ENCODE results near the gene CP. TPM values are rescaled to one million over a fixed set of nuclear protein-coding genes. Genes with fewer than 3 reads are reported as not detected.
A peak's percentile ranks its signal among the peaks of the same experiment; 100 is the strongest.

Gene CP
- total and polyA plus RNA-seq, 2 of the 13 experiments (the other 11 are each of a cell fraction or from before 2014, with no cell fraction given): 42.6 to 789 TPM

- TF ChIP-seq, protein P1, sequence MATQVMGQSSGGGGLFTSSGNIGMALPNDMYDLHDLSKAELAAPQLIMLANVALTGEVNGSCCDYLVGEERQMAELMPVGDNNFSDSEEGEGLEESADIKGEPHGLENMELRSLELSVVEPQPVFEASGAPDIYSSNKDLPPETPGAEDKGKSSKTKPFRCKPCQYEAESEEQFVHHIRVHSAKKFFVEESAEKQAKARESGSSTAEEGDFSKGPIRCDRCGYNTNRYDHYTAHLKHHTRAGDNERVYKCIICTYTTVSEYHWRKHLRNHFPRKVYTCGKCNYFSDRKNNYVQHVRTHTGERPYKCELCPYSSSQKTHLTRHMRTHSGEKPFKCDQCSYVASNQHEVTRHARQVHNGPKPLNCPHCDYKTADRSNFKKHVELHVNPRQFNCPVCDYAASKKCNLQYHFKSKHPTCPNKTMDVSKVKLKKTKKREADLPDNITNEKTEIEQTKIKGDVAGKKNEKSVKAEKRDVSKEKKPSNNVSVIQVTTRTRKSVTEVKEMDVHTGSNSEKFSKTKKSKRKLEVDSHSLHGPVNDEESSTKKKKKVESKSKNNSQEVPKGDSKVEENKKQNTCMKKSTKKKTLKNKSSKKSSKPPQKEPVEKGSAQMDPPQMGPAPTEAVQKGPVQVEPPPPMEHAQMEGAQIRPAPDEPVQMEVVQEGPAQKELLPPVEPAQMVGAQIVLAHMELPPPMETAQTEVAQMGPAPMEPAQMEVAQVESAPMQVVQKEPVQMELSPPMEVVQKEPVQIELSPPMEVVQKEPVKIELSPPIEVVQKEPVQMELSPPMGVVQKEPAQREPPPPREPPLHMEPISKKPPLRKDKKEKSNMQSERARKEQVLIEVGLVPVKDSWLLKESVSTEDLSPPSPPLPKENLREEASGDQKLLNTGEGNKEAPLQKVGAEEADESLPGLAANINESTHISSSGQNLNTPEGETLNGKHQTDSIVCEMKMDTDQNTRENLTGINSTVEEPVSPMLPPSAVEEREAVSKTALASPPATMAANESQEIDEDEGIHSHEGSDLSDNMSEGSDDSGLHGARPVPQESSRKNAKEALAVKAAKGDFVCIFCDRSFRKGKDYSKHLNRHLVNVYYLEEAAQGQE (IDR thresholded peaks at IDR 0.05; ENCODE audit: borderline replicate concordance in 1 of 2, low read depth in 1 of 2, low read length in 2 of 2): 0 out of 4 replicates have a peak, but pooled peaks of 1 of the 2 experiments have one; percentile 12
- TF ChIP-seq, protein P2, sequence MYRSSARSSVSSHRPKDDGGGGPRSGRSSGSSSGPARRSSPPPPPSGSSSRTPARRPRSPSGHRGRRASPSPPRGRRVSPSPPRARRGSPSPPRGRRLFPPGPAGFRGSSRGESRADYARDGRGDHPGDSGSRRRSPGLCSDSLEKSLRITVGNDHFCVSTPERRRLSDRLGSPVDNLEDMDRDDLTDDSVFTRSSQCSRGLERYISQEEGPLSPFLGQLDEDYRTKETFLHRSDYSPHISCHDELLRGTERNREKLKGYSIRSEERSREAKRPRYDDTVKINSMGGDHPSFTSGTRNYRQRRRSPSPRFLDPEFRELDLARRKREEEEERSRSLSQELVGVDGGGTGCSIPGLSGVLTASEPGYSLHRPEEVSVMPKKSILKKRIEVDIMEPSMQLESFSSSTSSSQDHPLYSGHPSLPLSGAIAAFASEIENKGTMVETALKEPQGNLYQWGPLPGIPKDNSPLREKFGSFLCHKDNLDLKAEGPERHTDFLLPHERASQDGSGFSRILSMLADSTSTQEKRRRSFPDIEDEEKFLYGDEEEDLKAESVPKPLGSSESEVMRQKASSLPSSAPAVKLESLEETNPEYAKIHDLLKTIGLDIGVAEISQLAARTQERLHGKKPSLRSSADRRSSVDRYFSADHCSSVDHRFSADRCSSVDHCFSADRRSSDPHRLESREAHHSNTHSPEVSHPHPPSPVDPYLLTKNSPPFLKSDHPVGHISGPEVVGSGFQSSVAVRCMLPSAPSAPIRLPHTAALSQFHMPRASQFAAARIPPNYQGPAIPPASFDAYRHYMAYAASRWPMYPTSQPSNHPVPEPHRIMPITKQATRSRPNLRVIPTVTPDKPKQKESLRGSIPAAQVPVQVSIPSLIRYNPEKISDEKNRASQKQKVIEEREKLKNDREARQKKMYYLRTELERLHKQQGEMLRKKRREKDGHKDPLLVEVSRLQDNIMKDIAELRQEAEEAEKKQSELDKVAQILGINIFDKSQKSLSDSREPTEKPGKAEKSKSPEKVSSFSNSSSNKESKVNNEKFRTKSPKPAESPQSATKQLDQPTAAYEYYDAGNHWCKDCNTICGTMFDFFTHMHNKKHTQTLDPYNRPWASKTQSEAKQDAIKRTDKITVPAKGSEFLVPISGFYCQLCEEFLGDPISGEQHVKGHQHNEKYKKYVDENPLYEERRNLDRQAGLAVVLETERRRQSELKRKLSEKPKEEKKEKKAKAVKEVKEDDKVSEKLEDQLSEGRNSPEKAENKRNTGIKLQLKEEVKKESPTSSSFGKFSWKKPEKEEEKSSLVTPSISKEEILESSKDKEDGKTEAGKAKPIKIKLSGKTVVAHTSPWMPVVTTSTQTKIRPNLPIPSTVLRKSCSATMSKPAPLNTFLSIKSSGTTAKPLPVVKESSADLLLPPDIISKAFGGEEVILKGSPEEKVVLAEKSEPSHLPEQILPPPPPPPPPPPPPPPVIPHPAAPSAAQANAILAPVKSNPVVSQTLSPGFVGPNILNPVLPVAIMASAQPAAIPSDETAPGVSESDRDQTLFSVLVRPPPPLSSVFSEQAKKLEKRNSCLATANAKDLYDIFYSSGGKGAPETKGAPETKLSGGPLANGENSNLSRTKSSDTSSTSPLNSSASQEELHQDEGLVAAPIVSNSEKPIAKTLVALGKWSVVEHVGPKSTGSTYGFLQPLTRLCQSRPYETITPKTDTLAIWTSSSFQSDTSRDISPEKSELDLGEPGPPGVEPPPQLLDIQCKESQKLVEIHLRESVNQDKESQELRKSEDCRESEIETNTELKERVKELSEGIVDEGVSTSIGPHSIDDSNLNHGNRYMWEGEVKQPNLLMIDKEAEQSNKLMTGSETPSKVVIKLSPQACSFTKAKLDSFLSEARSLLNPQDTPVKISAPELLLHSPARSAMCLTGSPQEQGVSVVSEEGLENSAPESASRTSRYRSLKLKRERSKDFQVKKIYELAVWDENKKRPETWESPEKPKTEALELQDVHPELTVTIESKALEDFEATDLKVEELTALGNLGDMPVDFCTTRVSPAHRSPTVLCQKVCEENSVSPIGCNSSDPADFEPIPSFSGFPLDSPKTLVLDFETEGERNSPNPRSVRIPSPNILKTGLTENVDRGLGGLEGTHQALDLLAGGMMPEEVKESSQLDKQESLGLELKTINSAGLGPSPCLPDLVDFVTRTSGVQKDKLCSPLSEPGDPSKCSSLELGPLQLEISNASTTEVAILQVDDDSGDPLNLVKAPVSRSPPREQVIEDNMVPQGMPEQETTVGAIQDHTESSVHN (CRISPR knock-in tag; IDR thresholded peaks at IDR 0.05): no peak
- TF ChIP-seq ZNF607 (CRISPR knock-in tag; IDR thresholded peaks at IDR 0.05; ENCODE audit: borderline replicate concordance) (peak; percentile 88; the same call in 1 of the 2 replicates), ZNF616 (CRISPR knock-in tag; IDR thresholded peaks at IDR 0.05; ENCODE audit: low read depth) (no peak; the same call in 1 of the 2 replicates), IRF1 (CRISPR knock-in tag; IDR thresholded peaks at IDR 0.05; ENCODE audit: low read depth) (no peak), ZNF549 (CRISPR knock-in tag; IDR thresholded peaks at IDR 0.05) (no peak), SOX5 (CRISPR knock-in tag; IDR thresholded peaks at IDR 0.05; ENCODE audit: borderline replicate concordance) (peak; percentile 32; the same call in 1 of the 2 replicates), CENPX (CRISPR knock-in tag; IDR thresholded peaks at IDR 0.05) (no peak), ZNF124 (CRISPR knock-in tag; IDR thresholded peaks at IDR 0.05) (peak; percentile 67; the same call in 1 of the 2 replicates), PRPF4 (IDR thresholded peaks at IDR 0.05; ENCODE audit: low read depth, low read length, poor library complexity, severe bottlenecking) (no peak), FOXO1 (CRISPR knock-in tag; IDR thresholded peaks at IDR 0.05) (peak; percentile 27)
- TF ChIP-seq, protein P3, sequence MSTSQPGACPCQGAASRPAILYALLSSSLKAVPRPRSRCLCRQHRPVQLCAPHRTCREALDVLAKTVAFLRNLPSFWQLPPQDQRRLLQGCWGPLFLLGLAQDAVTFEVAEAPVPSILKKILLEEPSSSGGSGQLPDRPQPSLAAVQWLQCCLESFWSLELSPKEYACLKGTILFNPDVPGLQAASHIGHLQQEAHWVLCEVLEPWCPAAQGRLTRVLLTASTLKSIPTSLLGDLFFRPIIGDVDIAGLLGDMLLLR (CRISPR knock-in tag; IDR thresholded peaks at IDR 0.05): peak; percentile 90; the same call in 1 of the 2 replicates
Observed at GRCh38 chr3:149129326-149130205, 92.1 kb downstream of the CP start, which contains the start of gene HPS3 (continued).

All from HepG2 (cell line).